Stomach smooth muscle (tissue), 2 donors: ENCODE measurements around the gene MDP1.
A peak's percentile ranks its signal among the peaks of the same experiment; 100 is the strongest.

Source experiments
- H3K27ac ChIP-seq: one replicate; pipeline ENCODE4 v1.7.0; 2013; ENCODE audit warnings: mild to moderate bottlenecking, low read length, inconsistent platforms
- H3K27me3 ChIP-seq, 2 donors: one replicate each; pipeline ENCODE4 v1.7.0; 2013; ENCODE audit warnings: low read length in 2 of 2; ENCODE audit not compliant: insufficient read depth in 2 of 2, control insufficient read depth in 1 of 2
- H3K36me3 ChIP-seq, 2 donors: one replicate each; pipeline ENCODE4 v1.7.0; 2013; ENCODE audit warnings: low read length in 2 of 2; ENCODE audit not compliant: control insufficient read depth in 2 of 2, insufficient read depth in 2 of 2
- H3K4me1 ChIP-seq: one replicate; pipeline ENCODE4 v1.7.0; 2013; ENCODE audit warnings: low read length; ENCODE audit not compliant: control insufficient read depth, insufficient read depth
- H3K4me3 ChIP-seq, 2 donors: one replicate each; pipeline ENCODE4 v1.7.0; 2013; ENCODE audit warnings: low read length in 2 of 2
- H3K9ac ChIP-seq, 2 donors: one replicate each; pipeline ENCODE4 v1.7.0; 2013; ENCODE audit warnings: low read length in 2 of 2, mild to moderate bottlenecking in 1 of 2
- H3K9me3 ChIP-seq, 2 donors: one replicate each; pipeline ENCODE4 v1.7.0; 2013; ENCODE audit warnings: low read length in 2 of 2; ENCODE audit not compliant: control insufficient read depth in 2 of 2
- donor health status: healthy.
- donor health status: Pancreatic carcinoma.

The MDP1 gene

DNA sequence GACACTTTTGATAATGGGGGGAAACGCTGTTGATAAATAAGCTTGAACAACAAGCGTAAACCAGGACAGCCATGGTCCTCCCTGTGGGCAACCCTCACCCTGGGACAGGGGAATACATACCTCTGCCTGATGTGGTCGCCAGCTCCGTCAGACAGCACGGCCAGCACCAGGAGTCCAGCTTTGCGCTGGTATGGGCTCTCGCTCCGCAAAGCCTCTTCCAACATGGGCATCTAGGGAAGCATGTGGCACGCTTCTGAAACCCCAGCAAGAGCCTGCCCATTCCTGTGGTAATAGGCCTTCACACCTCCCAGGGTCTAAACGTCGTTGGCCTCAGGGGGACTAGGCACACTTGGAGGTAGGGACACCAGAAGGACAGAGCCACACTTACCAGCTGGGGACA is 30.1 kb downstream of the MDP1 start:
- Histone ChIP-seq H3K27me3 (no peaks in the 10 kb centered on the region), H3K36me3 (peaks cover 43 to 52% of the 10 kb centered on the region in 2 donors), H3K4me3 (no peak overlapping the region), H3K4me1 (peaks cover 14% of the 10 kb centered on the region), H3K27ac (no peak overlapping the region), H3K9me3 (no peaks in the 10 kb centered on the region), H3K9ac (no peak overlapping the region)

DNA sequence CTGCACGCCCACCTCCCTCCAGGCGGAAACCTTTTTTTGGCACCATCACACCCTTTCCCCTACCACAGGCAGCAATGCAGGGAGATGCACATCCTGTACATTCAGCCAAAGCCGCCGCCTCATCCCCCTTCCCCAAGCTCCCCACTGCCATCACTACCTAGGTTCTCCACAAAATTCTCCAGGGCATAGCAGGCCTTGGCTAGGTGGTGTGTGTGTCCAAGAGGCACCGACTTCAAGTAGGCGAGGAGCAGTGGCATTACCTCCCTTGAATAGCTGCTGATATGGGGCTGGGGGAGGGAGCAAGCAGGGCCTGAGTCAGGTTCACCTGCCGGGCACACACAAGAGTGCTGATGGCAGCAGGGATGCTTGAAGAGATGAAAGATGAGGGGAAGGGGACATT is 30.8 kb downstream of the MDP1 start:
- Histone ChIP-seq H3K9me3 (no peaks in the 10 kb centered on the region), H3K36me3 (peaks cover 43 to 53% of the 10 kb centered on the region in 2 donors), H3K27me3 (no peaks in the 10 kb centered on the region), H3K4me3 (no peak overlapping the region), H3K4me1 (peaks cover 21% of the 10 kb centered on the region), H3K27ac (no peak overlapping the region), H3K9ac (no peak overlapping the region)

DNA sequence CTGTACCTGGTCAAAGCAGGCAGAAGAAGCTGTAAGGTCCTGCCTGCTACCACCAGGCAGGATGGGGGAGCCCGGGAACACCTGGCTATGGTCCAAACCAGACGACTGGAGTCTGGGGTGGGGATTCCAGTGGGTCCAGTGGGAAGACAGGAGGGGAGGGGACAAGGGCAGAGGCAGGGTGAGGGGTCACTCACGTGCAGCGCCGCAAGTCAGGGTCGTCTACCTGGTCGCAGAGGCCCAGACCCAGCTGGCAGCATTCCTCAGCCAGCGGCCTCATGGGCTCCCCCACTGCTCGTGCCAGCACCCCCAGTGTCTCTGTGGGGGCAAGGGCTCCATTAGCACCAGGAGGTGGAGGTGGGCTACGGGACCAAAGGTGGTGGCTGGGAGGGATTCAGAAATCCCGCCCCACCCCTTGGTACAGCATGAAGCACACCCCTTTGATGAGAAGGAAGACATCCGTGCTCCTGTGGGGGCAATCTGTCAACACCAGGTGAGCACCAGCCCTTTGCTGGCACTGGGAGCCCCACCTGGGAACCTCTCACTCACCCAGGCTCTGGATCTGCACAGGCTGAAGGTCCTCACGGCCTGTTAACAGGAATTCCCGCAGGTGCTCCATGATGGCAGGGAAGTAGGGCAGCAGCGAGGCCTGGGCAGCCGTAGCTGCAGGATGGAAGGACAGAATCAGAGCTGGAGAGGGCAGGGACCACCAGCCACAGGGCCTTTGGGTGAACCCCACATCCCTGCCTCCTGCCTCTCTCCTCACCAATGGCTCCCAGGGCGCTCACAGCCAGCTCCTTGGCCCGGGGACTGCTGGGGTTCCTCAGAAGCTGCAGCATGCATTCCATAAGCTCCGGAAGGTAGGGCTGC is 31.5 kb downstream of the MDP1 start:
- Histone ChIP-seq H3K4me1 (peaks cover 21% of the 10 kb centered on the region), H3K9me3 (no peaks in the 10 kb centered on the region), H3K27me3 (no peaks in the 10 kb centered on the region), H3K9ac (no peak overlapping the region), H3K27ac (no peak overlapping the region), H3K36me3 (peaks cover 43 to 54% of the 10 kb centered on the region in 2 donors), H3K4me3 (no peak overlapping the region)

DNA sequence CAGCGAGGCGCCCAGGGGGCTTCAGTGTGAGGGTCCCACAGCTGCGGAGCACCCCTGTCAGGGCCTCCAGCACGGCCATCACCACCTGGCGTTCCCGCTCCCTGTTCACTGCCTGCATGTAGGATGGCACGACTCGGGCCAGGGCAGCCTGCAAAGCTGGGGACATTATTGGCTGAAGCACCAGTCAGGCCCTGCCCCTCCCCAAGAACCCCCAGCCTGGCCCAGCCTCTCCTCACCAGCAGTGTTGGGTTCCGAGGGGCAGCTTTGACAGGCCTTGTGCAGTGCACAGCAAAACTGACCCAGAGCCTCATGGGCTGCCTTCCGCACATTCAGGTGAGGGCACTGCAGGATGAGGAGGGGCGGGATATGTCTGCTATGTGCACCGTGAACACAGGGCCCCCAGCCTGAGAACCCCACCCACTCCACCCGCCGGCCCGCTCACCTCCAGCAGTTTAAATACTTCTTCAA is 32.8 kb downstream of the MDP1 start:
- peaks cover 43 to 60% of the 10 kb centered on the region in 2 donors for H3K36me3 ChIP-seq
- H3K4me1 ChIP-seq, result peaks cover 14% of the 10 kb centered on the region
- no peak overlapping the region for H3K9ac ChIP-seq

DNA sequence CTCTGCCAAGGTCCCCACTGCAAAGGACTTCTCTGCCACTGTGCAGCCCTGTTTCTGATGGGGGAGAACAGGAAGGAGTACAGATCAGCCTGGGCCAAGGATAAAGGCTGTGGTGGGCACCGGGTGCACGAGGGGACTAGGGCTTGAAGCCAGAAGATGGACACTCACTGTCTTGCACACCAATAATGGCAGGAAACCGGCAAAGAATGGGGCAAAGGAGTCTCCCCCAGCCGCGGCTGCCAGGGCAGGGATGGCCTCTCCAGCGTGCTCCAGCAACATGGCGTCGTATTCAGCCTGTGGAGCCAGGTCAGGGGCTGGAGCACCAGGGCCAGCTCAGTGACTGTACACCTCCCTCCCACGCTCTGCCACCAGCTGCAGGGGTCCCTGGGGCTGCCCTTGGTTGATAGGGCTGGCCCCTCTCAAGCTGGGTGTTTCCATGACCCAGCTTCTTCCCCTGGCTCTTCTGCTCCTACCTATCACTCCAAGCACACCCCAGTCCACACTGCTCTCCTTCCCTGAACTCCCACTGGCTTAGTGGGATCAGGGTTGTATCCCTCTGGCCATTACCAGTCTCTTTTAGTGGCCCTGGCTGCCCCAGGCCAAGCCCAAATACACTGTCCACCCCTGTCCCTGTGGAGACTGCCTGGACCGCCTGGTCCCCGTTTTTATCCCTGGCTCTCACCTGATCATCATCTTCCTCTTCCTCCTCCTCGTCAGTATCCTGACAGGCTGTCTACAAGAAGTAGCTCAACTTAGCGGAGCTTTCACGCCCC is 33.6 kb downstream of the MDP1 start:
- no peaks in the 10 kb centered on the region for H3K27me3 ChIP-seq
- peaks cover 43 to 60% of the 10 kb centered on the region in 2 donors for H3K36me3 ChIP-seq
- no peaks in the 10 kb centered on the region for H3K9me3 ChIP-seq
- no peak overlapping the region for H3K9ac ChIP-seq
- H3K4me1 ChIP-seq, result peaks cover 6% of the 10 kb centered on the region
- H3K4me3 ChIP-seq, result no peak overlapping the region
- H3K27ac ChIP-seq, result no peak overlapping the region

More for the DNA sequence above, 32.8 kb downstream of the MDP1 start:
- no peaks in the 10 kb centered on the region for H3K27me3 ChIP-seq
- no peaks in the 10 kb centered on the region for H3K9me3 ChIP-seq
- H3K4me3 ChIP-seq, result no peak overlapping the region
- H3K27ac ChIP-seq, result no peak overlapping the region

DNA sequence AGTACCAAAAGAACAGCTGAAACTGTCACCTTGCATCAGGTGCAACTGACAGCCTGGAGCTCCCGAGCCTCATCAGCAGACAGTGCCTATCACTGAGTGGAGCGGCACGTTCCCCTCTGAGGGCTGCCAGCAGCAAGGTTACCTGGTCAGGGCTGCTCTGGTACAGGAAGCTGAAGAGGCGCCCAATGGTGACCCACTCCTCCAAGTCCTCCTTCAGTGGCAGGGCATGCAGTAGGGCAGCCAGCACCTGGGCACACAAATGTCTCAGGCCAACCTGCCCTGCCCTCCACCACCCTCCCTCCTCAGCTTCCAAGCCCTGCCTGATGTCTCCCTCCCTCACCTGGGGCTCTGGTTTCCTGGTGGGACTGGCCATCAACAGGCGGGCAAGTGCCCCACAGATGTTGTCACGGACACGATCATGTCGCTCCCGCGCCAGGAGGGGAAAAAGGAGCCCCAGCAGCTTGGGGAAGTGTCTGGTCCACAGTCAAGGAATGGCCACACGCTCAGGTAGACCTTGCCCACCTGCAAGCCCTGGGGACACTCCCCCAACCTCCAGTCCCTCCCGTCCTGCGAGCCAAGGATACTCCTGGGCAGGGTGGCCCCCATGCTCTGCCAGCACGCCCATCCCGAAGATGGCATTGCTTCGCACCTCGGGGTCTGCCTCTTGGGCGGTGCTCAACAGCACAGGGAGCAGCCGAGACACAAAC is 34.3 kb downstream of the MDP1 start:
- peak overlapping the region; percentile 76 for H3K27ac ChIP-seq
- H3K9me3 ChIP-seq, result no peaks in the 10 kb centered on the region
- peaks cover 40 to 55% of the 10 kb centered on the region in 2 donors for H3K36me3 ChIP-seq
- H3K4me1 ChIP-seq, result peaks cover 6% of the 10 kb centered on the region
- no peak overlapping the region for H3K9ac ChIP-seq
- no peak overlapping the region for H3K4me3 ChIP-seq
- no peaks in the 10 kb centered on the region for H3K27me3 ChIP-seq

DNA sequence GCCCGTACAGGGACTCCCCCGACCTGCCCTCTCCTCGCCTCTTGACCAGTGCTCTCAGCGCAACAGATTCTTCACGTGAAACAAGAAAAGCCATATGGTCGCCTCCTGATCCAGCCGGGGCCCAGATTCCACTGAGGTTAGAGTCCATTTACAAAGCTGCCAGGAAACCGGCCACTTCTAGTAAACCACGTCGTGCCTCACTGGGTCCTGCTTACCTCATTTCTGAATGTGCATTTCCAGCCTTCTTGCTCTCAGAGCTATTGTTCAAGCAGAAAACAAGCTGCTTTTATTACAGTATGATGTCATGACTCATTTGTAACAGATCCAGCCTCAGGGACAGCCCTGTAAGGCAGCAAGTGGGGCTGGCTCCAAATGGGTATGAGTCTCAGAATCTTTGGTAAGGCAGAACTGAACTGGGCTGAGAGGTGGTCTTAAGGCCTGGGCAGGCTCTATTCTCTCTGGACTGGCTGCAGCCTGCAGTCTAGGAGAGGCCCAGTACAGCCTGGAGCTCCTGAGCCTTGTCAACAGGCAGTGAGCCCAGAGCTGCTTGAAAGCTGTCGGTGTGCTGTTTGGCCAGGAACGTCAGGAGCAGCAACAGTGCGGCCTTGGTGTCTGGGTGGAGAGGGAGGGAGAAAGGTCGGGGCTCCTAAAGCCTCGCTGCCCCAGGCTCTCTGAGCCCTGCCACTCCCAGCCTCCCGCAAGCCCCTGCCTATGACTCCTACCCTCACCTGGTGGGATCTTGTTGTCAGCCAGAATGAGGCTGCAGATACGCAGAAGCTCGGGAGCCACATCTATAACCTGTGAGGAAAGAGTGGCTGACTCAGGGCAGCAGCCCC is 35.7 kb downstream of the MDP1 start:
- Histone ChIP-seq H3K27me3 (no peaks in the 10 kb centered on the region), H3K4me1 (peaks cover 6% of the 10 kb centered on the region), H3K9me3 (no peaks in the 10 kb centered on the region), H3K36me3 (peaks cover 28 to 43% of the 10 kb centered on the region in 2 donors), H3K9ac (peak overlapping the region; percentile 29 to 40), H3K27ac (peak overlapping the region; percentile 76), H3K4me3 (no peak overlapping the region)

DNA sequence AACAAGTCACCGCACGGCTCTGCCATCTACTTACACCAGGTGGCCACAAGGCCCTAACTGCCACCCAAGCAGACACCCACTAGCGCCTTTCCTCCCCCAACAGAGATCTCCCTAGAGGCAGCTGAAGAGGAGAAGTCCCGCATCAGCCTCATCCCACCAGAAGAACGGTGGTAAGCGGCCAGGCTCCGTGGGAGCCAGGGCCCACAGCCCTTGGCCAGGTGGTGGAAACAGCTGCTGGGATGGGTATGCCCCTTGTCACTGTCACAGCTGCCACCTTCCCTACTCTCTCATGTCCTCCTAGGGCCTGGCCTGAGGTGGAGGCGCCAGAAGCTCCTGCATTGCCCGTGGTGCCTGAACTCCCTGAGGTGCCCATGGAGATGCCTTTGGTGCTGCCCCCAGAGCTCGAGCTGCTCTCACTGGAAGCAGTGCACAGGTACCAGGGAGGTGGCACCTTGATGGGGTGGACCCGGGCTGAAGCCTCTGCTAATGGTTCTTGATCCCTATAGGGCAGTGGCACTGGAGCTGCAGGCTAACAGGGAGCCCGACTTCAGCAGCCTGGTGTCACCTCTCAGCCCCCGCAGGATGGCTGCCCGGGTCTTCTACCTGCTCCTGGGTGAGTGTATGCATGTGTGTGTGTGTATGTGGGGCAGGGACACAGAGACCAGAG is 36.4 kb downstream of the MDP1 start:
- H3K9me3 ChIP-seq, result no peaks in the 10 kb centered on the region
- peak overlapping the region; percentile 5 to 40 for H3K9ac ChIP-seq
- peaks cover 6% of the 10 kb centered on the region for H3K4me1 ChIP-seq
- H3K27me3 ChIP-seq, result no peaks in the 10 kb centered on the region
- H3K36me3 ChIP-seq, result peaks cover 21 to 37% of the 10 kb centered on the region in 2 donors
- H3K4me3 ChIP-seq, result no peak overlapping the region
- peak overlapping the region; percentile 76 for H3K27ac ChIP-seq

DNA sequence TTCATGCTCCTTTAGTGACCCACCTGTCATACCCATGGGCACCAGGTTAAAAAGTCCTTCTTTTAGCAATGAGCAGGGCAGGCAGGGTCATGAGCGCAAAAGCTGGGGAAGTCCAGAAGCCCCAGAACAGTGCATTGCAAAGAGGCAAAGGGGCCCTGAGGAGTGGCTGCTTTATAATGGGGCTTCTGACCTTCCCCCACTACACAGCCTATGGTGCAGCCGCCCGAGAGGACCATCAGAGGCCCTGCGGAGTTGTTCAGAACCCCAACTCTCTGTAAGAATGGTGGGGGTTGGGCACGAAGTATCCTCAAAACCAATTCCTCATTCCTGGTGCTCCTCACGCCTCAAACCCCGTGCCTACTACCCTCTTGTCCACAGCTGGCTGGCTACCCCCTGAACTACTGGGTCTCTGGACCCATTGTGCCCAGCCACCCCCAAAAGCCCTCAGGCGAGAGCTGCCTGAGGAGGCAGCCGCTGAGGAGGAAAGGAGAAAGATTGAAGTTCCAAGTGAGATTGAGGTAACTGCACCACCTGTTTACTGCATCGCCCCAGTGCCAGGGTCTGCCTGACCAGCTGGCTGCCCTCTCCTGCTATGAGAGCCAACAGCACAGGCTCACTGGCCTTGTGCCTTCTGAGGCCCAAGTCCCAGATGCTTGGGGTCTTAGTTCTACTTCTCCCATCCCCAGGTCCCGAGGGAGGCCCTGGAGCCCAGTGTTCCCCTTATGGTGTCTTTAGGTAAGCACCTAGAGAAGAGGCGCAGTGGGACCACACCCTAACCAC is 37.3 kb downstream of the MDP1 start:
- Histone ChIP-seq H3K4me1 (peaks cover 6% of the 10 kb centered on the region), H3K9me3 (no peaks in the 10 kb centered on the region), H3K27me3 (no peaks in the 10 kb centered on the region), H3K36me3 (peaks cover 17 to 31% of the 10 kb centered on the region in 2 donors), H3K4me3 (no peak overlapping the region), H3K9ac (no peak overlapping the region), H3K27ac (peak overlapping the region; percentile 76)
